BE2C (cell line): Measurements from ENCODE around the gene CYB5R4.
"Not testable (repeated sequence)": the region's sequence is repeated elsewhere in the genome, so short reads cannot be mapped to it uniquely, and the experiment has no call there.

ENCODE experiments used
- DNase-seq: peaks from one replicate; pipeline ENCODE4 v3.0.0-alpha.2; 2020
- H3K27me3 ChIP-seq: fragments of 250-450 bp; sonication (Bioruptor Pico); 2 replicates; pipeline ENCODE4 v1.5.1; 2020; ENCODE audit warnings: mild to moderate bottlenecking
- H3K36me3 ChIP-seq: fragments of 250-450 bp; sonication (Bioruptor Pico); 2 replicates; pipeline ENCODE4 v1.5.1; 2020; ENCODE audit warnings: mild to moderate bottlenecking
- H3K4me1 ChIP-seq: fragments of 250-450 bp; sonication (Bioruptor Pico); 2 replicates; pipeline ENCODE4 v1.5.1; 2020
- H3K4me3 ChIP-seq: 2 replicates; pipeline ENCODE4 v1.5.1; 2011; ENCODE audit warnings: low read depth, low read length
- H3K9me3 ChIP-seq: fragments of 250-450 bp; sonication (Bioruptor Pico); 2 replicates; pipeline ENCODE4 v1.5.1; 2020
- CTCF ChIP-seq: IDR thresholded peaks from 2 replicates; pipeline ENCODE4 v1.5.1; 2012; ENCODE audit warnings: mild to moderate bottlenecking, low read depth, low read length

The CYB5R4 gene

GRCh38 chr6:83920017-83920416, 60.5 kb downstream of the CYB5R4 start:
- H3K4me3 ChIP-seq: no peak overlapping the region
- TF ChIP-seq CTCF: no peak
- no peaks in the 10 kb centered on the region for H3K4me1 ChIP-seq
- H3K36me3 ChIP-seq: no peaks in the 10 kb centered on the region
- no peaks in the 10 kb centered on the region for H3K9me3 ChIP-seq
- no peak for DNase-seq
- no peaks in the 10 kb centered on the region for H3K27me3 ChIP-seq

GRCh38 chr6:83921315-83921714, 61.8 kb downstream of the CYB5R4 start:
- no peak overlapping the region for H3K4me3 ChIP-seq
- no peaks in the 10 kb centered on the region for H3K27me3 ChIP-seq
- no peak for DNase-seq
- no peaks in the 10 kb centered on the region for H3K9me3 ChIP-seq
- H3K4me1 ChIP-seq: no peaks in the 10 kb centered on the region
- no peaks in the 10 kb centered on the region for H3K36me3 ChIP-seq
- no peak for TF ChIP-seq CTCF

- H3K9me3 ChIP-seq: no peaks in the 10 kb centered on the region
- H3K4me1 ChIP-seq: no peaks in the 10 kb centered on the region
- H3K36me3 ChIP-seq: peaks cover 5% of the 10 kb centered on the region
- no peaks in the 10 kb centered on the region for H3K27me3 ChIP-seq
- no peak for TF ChIP-seq CTCF
- no peak for DNase-seq
- no peak overlapping the region for H3K4me3 ChIP-seq
Measured at GRCh38 chr6:83927470-83927869, 68.0 kb downstream of the CYB5R4 start.

- Histone ChIP-seq H3K4me1 (no peaks in the 10 kb centered on the region), H3K4me3 (no peak overlapping the region), H3K36me3 (peaks cover 5% of the 10 kb centered on the region), H3K9me3 (no peaks in the 10 kb centered on the region), H3K27me3 (no peaks in the 10 kb centered on the region)
- DNase-seq: no peak
- no peak for TF ChIP-seq CTCF
Measured at GRCh38 chr6:83928286-83928685, 68.8 kb downstream of the CYB5R4 start.

DNA sequence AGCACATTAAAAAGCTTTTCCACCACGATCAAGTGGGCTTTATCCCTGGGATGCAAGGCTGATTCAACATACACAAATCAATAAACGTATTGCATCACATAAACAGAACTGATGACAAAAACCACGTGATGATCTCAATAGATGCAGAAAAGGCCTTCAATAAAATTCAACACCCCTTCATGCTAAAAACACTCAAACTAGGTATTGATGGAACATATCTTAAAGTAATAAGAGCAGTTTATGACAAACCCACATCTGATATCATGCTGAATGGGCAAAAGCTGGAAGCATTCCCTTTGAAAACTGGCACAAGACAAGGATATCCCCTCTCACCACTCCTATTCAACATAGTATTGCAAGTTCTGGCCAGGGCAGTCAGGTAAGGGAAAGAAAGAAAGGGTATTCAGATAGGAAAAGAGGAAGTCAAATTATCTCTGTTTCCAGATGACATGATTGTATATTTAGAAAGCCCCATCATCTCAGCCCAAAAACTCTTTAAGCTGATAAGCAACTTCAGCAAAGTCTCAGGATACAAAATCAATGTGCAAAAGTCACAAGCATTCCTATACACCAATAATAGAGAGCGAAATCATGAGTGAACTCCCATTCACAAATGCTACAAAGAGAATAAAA, 86.8 kb downstream of the CYB5R4 start:
- not testable (repeated sequence) for H3K36me3 ChIP-seq, H3K4me3 ChIP-seq, H3K9me3 ChIP-seq, H3K4me1 ChIP-seq, H3K27me3 ChIP-seq, DNase-seq

DNA sequence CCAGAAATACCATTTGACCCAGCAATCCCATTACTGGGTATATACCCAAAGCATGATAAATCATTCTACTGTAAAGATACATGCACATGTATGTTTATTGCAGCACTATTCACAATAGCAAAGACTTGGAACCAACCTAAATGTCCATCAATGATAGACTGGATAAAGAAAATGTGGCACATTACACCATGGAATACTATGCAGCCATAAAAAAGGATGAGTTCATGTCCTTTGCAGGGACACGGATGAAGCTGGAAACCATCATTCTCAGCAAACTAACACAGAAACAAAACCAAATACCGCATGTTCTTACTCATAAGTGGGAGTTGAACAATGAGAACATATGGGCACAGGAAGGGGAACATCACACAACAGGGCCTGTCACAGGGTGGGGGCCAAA, 88.5 kb downstream of the CYB5R4 start:
- H3K4me1 ChIP-seq, H3K4me3 ChIP-seq, DNase-seq, H3K36me3 ChIP-seq, H3K9me3 ChIP-seq, H3K27me3 ChIP-seq: not testable (repeated sequence)

- Histone ChIP-seq H3K36me3 (no peaks in the 10 kb centered on the region), H3K27me3 (no peaks in the 10 kb centered on the region), H3K9me3 (no peaks in the 10 kb centered on the region), H3K4me1 (no peaks in the 10 kb centered on the region), H3K4me3 (no peak overlapping the region)
- TF ChIP-seq CTCF: no peak
- DNase-seq: no peak
Measured at GRCh38 chr6:83948851-83949250, 89.4 kb downstream of the CYB5R4 start.

DNA sequence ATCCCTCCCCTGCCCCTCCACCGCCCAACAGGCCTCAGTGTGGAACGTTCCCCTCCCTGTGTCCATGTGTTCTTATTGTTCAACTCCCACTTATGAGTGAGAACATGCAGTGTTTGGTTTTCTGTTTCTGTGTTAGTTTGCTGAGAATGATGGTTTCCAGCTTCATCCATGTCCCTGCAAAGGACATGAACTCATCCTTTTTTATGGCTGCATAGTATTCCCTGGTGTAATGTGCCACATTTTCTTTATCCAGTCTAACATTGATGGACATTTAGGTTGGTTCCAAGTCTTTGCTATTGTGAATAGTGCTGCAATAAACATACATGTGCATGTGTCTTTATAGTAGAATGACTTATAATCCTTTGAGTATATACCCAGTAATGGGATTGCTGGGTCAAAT, 91.9 kb downstream of the CYB5R4 start:
- not testable (repeated sequence) for H3K4me1 ChIP-seq, H3K4me3 ChIP-seq, DNase-seq, H3K36me3 ChIP-seq, H3K27me3 ChIP-seq, H3K9me3 ChIP-seq
